Stomach smooth muscle (tissue), 2 donors: ENCODE measurements around the gene DNAH14.

Experiments
- H3K27ac ChIP-seq: one replicate; pipeline ENCODE4 v1.7.0; 2013; ENCODE audit warnings: mild to moderate bottlenecking, low read length, inconsistent platforms
- H3K27me3 ChIP-seq, 2 donors: one replicate each; pipeline ENCODE4 v1.7.0; 2013; ENCODE audit warnings: low read length in 2 of 2; ENCODE audit not compliant: insufficient read depth in 2 of 2, control insufficient read depth in 1 of 2
- H3K36me3 ChIP-seq, 2 donors: one replicate each; pipeline ENCODE4 v1.7.0; 2013; ENCODE audit warnings: low read length in 2 of 2; ENCODE audit not compliant: control insufficient read depth in 2 of 2, insufficient read depth in 2 of 2
- H3K4me1 ChIP-seq: one replicate; pipeline ENCODE4 v1.7.0; 2013; ENCODE audit warnings: low read length; ENCODE audit not compliant: control insufficient read depth, insufficient read depth
- H3K4me3 ChIP-seq, 2 donors: one replicate each; pipeline ENCODE4 v1.7.0; 2013; ENCODE audit warnings: low read length in 2 of 2
- H3K9ac ChIP-seq, 2 donors: one replicate each; pipeline ENCODE4 v1.7.0; 2013; ENCODE audit warnings: low read length in 2 of 2, mild to moderate bottlenecking in 1 of 2
- H3K9me3 ChIP-seq, 2 donors: one replicate each; pipeline ENCODE4 v1.7.0; 2013; ENCODE audit warnings: low read length in 2 of 2; ENCODE audit not compliant: control insufficient read depth in 2 of 2
- donor health status: healthy.
- donor health status: Pancreatic carcinoma.

DNAH14 gene

DNA sequence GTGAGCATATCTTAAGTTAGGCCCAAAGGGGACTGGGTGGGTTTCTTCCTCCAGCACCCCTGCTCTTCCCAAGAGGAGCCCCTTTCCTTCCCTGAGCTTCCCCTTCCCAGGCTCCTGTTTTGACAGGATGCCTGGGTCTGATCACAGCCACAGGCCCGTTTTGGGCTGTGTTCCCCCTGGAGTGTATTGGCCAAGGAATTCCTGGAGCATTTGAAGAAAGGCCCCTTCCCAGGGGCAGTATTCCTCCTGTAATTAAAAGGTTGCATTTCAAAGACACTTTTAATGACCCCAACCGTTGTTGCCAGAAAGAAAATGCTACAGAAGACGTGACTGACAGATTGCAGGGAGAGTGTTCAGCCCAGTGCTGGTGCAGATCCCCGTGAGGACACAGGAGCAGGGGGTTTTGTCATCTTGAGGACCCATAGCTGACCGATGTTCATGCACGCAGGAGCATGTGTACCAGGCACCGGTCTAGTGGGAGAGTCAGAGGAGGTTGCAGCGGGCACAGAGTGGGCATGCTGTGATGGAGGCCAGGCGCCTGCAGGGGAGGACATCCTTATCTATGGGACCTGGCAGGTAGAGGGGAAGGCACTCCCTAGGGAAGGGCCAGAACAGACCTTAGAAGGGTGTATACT, 517.6 kb downstream of the DNAH14 start:
- H3K27me3 ChIP-seq: no peaks in the 10 kb centered on the region
- H3K4me3 ChIP-seq: peak overlapping the region in 1 of 2 donors; percentile 57
- H3K4me1 ChIP-seq: peaks cover 87% of the 10 kb centered on the region
- no peaks in the 10 kb centered on the region for H3K9me3 ChIP-seq
- H3K27ac ChIP-seq: peak overlapping the region; percentile 100
- peak overlapping the region; percentile 71 to 96 for H3K9ac ChIP-seq
- H3K36me3 ChIP-seq: no peaks in the 10 kb centered on the region

DNA sequence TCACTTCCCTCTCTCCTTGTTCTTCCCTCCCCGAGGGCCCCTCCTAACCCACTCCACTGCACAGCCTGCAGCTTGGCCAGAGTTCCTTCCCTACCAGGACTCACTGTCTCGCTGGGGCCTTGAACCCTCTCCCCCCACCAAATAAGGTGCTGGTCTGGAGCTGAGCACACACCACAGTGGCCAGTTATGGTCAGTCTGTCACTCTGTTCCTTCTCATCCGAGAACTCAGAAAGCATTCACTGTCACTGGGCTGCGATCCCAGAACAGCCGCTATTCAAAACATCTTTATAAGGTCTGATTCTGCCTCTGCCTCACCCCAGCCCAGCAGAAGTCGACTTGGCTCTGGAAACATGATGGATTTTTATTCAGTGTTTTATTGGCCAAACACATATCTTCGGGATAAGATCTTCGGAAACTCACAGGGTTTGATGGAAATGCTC, 518.2 kb downstream of the DNAH14 start:
- no peaks in the 10 kb centered on the region for H3K36me3 ChIP-seq
- peak overlapping the region in 1 of 2 donors; percentile 57 for H3K4me3 ChIP-seq
- H3K9me3 ChIP-seq: no peaks in the 10 kb centered on the region
- peaks cover 86% of the 10 kb centered on the region for H3K4me1 ChIP-seq
- H3K9ac ChIP-seq: peak overlapping the region; percentile 81 to 96
- H3K27ac ChIP-seq: peak overlapping the region; percentile 100
- H3K27me3 ChIP-seq: no peaks in the 10 kb centered on the region

DNA sequence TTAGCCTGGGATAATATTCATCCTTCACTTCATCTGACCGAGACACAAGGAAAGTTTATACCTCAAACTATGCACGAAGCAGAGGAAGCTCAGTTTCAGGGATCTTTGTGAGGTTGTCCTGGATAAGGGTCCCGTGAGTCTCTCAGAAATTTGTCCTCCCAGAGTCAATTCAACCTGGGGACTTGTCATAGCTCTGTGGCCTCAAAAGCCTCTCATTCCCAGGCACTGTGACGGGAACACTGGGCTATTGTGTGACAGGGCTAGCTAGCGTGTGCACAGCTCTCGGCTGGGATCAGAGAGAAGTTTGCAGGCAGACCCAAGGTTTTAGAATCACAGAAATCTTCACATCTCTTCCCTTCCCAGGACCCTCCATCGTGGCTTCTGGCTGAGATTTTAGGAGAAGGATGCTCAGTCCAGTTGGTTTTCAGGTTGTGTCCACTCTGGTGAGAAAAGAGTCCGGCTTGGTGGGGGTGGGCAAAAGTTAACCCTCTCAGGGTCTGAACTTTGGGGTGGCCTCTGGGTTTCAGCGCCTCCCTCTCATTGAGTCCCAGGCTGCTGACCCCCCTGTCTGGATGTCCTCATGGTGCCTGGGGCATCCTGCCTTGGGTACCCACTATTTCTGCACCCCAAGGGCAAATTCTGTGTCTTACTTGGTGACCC, 518.8 kb downstream of the DNAH14 start:
- no peaks in the 10 kb centered on the region for H3K36me3 ChIP-seq
- no peaks in the 10 kb centered on the region for H3K27me3 ChIP-seq
- H3K9me3 ChIP-seq: no peaks in the 10 kb centered on the region
- H3K4me3 ChIP-seq: peak overlapping the region; percentile 15 to 57
- peak overlapping the region; percentile 100 for H3K27ac ChIP-seq
- peak overlapping the region; percentile 81 to 96 for H3K9ac ChIP-seq
- peaks cover 80% of the 10 kb centered on the region for H3K4me1 ChIP-seq
